AG10803 (cell line): ENCODE results near the gene TMEM92.

Source experiments
- DNase-seq: peaks from one replicate; pipeline ENCODE4 v3.0.0; 2010; ENCODE audit warnings: low read depth
- H3K4me3 ChIP-seq: 2 replicates; pipeline ENCODE4 v1.5.1; 2011; ENCODE audit warnings: mild to moderate bottlenecking, low read length, control low read depth
- CTCF ChIP-seq: conservative IDR thresholded peaks from 2 replicates; pipeline ENCODE4 v1.5.1; 2011; ENCODE audit warnings: mild to moderate bottlenecking, low read length, control low read depth, inconsistent platforms

Gene TMEM92

DNA sequence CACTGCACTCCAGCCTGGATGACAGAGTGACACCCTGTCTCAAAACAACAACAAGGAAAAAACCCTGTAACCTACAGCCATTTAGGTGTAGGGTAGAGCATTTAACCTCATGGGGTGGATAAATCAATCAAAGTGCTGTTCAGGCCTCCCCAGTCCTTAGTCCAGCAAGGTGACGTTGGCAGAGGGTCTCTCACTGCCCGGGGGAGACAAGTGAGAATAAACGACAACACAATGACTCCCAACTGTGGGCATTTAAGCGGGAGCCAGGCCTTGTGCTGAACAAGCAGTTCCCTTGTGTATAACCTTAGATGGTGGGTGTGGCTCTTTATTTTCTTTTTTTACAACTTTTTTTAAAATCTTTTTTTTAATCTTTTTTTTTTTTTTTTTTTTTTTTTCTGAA lies 29.3 kb downstream of the TMEM92 start:
- no peak for DNase-seq
- no peak for TF ChIP-seq CTCF

GRCh38 chr17:50304781-50305404 lies 30.6 kb downstream of the TMEM92 start:
- H3K4me3 ChIP-seq = no peak overlapping the region
- DNase-seq = peak; percentile 30
- TF ChIP-seq CTCF = no peak

More for the DNA sequence above, 29.3 kb downstream of the TMEM92 start:
- H3K4me3 ChIP-seq = no peak overlapping the region

- DNase-seq = no peak
- H3K4me3 ChIP-seq = no peak overlapping the region
- no peak for TF ChIP-seq CTCF
Observed at GRCh38 chr17:50307654-50308053, 33.4 kb downstream of the TMEM92 start.

GRCh38 chr17:50308666-50309065 lies 34.4 kb downstream of the TMEM92 start:
- H3K4me3 ChIP-seq = no peak overlapping the region
- TF ChIP-seq CTCF = no peak
- DNase-seq = peak; percentile 40

GRCh38 chr17:50310455-50311111 lies 36.3 kb downstream of the TMEM92 start:
- DNase-seq = no peak
- TF ChIP-seq CTCF = no peak
- H3K4me3 ChIP-seq = no peak overlapping the region

DNA sequence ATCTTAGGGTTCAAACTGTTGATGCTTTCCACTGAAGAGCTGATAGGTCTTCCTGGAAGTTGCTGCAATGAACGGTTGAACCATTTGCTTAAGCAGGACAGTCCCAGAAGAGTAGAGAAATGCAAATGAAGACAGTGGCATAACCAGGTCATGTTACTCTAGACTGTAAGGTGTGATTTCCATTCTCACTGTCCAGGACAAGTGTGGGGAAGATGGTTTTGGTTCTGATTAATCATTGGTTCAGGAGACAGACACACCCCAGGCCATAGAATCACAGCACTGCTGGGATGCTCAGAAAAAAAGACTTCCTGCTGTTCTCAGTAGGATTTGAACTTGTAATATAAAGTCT lies 36.8 kb downstream of the TMEM92 start:
- DNase-seq = no peak
- TF ChIP-seq CTCF = no peak
- H3K4me3 ChIP-seq = no peak overlapping the region

GRCh38 chr17:50311483-50311882 lies 37.2 kb downstream of the TMEM92 start:
- no peak overlapping the region for H3K4me3 ChIP-seq
- TF ChIP-seq CTCF = no peak
- no peak for DNase-seq
